HepG2 (cell line): Measurements from ENCODE around the gene PARD3. TPM values are rescaled to one million over a fixed set of nuclear protein-coding genes. Genes with fewer than 3 reads are reported as not detected.

Source experiments
- AHDC1 ChIP-seq: sonication (generic); formaldehyde crosslinking; IDR thresholded peaks from 2 replicates; pipeline ENCODE4 v1.5.1; 2020; ENCODE audit warnings: mild to moderate bottlenecking, missing genetic modification reagents, borderline replicate concordance
- CREB1 ChIP-seq, 2 experiments: fragments of 450-650 bp in 1 of 2; IDR thresholded peaks; 2 replicates each; pipeline ENCODE4 v1.6.1; 2016 to 2017; ENCODE audit warnings: control low read depth in 1 of 2, mild to moderate bottlenecking in 1 of 2, missing compliant biosample characterization in 1 of 2, missing genetic modification characterization in 1 of 2
- LCORL ChIP-seq, 2 experiments: fragments of 450-650 bp in 1 of 2; sonication (generic) in 1 of 2; formaldehyde crosslinking in 1 of 2; IDR thresholded peaks; 2 replicates each; pipeline versions ENCODE4 v1.5.0 to v1.6.1; 2017 to 2020; ENCODE audit warnings: antibody characterized with exemption in 1 of 2, missing genetic modification reagents in 1 of 2
- LRRFIP1 ChIP-seq: sonication (generic); formaldehyde crosslinking; conservative IDR thresholded peaks from 2 replicates; pipeline ENCODE4 v1.4.0; 2020; ENCODE audit warnings: missing genetic modification reagents
- MXD3 ChIP-seq: IDR thresholded peaks from 2 replicates; pipeline ENCODE4 v1.6.1; 2016; ENCODE audit warnings: mild to moderate bottlenecking, missing biosample characterization, missing genetic modification reagents
- RBM22 ChIP-seq: fragments of 200-400 bp; formaldehyde crosslinking; optimal IDR thresholded peaks from 2 replicates; pipeline ENCODE3; 2017; ENCODE audit warnings: mild to moderate bottlenecking, low read length, moderate library complexity
- SIX1 ChIP-seq: sonication (generic); formaldehyde crosslinking; IDR thresholded peaks from 2 replicates; pipeline ENCODE4 v1.4.0; 2020; ENCODE audit warnings: missing genetic modification reagents, borderline replicate concordance
- ZNF225 ChIP-seq: sonication (generic); formaldehyde crosslinking; IDR thresholded peaks from 2 replicates; pipeline ENCODE4 v1.4.0; 2020; ENCODE audit warnings: mild to moderate bottlenecking, missing genetic modification reagents
- polyA plus RNA-seq, 8 experiments: library from polyadenylated mRNA; depleted of rRNA in 3 of 8; stranded (reverse) in 7 of 8; unstranded in 1 of 8; fragments of >200 nt; fragmentation: Illumina TruSeq in 4 of 8; extraction: Trizol in 4 of 8; gene quantifications; 2 replicates each; pipeline versions ENCODE4 v1.2.1 to v1.2.3, GENCODE V29; 2011 to 2016; ENCODE audit warnings: low read depth in 4 of 8, missing spikeins in 1 of 8, mixed read lengths in 1 of 8; ENCODE audit not compliant: insufficient read depth in 1 of 8
- total RNA-seq, 5 experiments: library from RNA; depleted of rRNA; stranded (reverse); fragments of >200 nt; fragmentation: Illumina TruSeq; extraction: Trizol; gene quantifications; 2 replicates each; pipeline ENCODE4 v1.2.3, GENCODE V29; 2016; ENCODE audit warnings: low read depth in 1 of 5
- TF ChIP-seq, protein P1 (sequence below): sonication (generic); formaldehyde crosslinking; conservative IDR thresholded peaks from 2 replicates; pipeline ENCODE4 v1.8.0; 2022; ENCODE audit warnings: missing genetic modification reagents
- TF ChIP-seq, protein P2 (sequence below): sonication (generic); formaldehyde crosslinking; IDR thresholded peaks from 2 replicates; pipeline ENCODE4 v1.8.0; 2022; ENCODE audit warnings: mild to moderate bottlenecking, missing genetic modification reagents, moderate library complexity
- TF ChIP-seq, protein P3 (sequence below): sonication (generic); formaldehyde crosslinking; IDR thresholded peaks from 2 replicates; pipeline ENCODE4 v1.4.0; 2020; ENCODE audit warnings: missing genetic modification reagents

PARD3 gene
- total and polyA plus RNA-seq, 2 of the 13 experiments (the other 11 are each of a cell fraction or from before 2014, with no cell fraction given), result 40.9 to 60.0 TPM

DNA sequence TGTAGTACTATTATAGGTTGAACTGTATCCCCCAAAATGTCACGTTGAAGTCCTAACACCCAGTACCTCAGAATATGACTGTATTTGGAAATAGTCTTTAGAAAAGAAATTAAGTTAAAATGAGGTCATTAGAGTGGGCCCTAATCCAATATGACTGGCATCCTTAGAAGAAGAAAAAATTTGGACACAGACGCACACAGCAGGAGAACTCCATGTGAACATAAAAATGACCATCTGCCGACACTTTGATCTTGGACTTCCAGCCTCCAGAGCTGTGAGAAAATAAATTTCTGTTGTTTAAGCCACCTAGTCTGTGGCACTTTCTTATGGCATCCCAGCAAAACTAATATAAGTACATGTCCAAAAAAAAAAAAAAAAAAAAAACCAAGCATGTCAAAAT, 225.8 kb downstream of the PARD3 start (continued):
- TF ChIP-seq, protein P1, sequence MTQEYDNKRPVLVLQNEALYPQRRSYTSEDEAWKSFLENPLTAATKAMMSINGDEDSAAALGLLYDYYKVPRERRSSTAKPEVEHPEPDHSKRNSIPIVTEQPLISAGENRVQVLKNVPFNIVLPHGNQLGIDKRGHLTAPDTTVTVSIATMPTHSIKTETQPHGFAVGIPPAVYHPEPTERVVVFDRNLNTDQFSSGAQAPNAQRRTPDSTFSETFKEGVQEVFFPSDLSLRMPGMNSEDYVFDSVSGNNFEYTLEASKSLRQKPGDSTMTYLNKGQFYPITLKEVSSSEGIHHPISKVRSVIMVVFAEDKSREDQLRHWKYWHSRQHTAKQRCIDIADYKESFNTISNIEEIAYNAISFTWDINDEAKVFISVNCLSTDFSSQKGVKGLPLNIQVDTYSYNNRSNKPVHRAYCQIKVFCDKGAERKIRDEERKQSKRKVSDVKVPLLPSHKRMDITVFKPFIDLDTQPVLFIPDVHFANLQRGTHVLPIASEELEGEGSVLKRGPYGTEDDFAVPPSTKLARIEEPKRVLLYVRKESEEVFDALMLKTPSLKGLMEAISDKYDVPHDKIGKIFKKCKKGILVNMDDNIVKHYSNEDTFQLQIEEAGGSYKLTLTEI (CRISPR knock-in tag), result no peak
- TF ChIP-seq AHDC1 (CRISPR knock-in tag) (no peak), ZNF225 (CRISPR knock-in tag) (no peak), RBM22 (no peak), CREB1 (IDR thresholded peaks at IDR 0.05) (no peak), CREB1 (CRISPR knock-in tag; IDR thresholded peaks at IDR 0.05) (no peak), LCORL (IDR thresholded peaks at IDR 0.05) (no peak), LCORL (CRISPR knock-in tag; IDR thresholded peaks at IDR 0.05) (no peak), MXD3 (no peak), SIX1 (CRISPR knock-in tag) (no peak), LRRFIP1 (CRISPR knock-in tag) (no peak)
- TF ChIP-seq, protein P2, sequence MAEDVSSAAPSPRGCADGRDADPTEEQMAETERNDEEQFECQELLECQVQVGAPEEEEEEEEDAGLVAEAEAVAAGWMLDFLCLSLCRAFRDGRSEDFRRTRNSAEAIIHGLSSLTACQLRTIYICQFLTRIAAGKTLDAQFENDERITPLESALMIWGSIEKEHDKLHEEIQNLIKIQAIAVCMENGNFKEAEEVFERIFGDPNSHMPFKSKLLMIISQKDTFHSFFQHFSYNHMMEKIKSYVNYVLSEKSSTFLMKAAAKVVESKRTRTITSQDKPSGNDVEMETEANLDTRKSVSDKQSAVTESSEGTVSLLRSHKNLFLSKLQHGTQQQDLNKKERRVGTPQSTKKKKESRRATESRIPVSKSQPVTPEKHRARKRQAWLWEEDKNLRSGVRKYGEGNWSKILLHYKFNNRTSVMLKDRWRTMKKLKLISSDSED (CRISPR knock-in tag), result no peak
- TF ChIP-seq, protein P3, sequence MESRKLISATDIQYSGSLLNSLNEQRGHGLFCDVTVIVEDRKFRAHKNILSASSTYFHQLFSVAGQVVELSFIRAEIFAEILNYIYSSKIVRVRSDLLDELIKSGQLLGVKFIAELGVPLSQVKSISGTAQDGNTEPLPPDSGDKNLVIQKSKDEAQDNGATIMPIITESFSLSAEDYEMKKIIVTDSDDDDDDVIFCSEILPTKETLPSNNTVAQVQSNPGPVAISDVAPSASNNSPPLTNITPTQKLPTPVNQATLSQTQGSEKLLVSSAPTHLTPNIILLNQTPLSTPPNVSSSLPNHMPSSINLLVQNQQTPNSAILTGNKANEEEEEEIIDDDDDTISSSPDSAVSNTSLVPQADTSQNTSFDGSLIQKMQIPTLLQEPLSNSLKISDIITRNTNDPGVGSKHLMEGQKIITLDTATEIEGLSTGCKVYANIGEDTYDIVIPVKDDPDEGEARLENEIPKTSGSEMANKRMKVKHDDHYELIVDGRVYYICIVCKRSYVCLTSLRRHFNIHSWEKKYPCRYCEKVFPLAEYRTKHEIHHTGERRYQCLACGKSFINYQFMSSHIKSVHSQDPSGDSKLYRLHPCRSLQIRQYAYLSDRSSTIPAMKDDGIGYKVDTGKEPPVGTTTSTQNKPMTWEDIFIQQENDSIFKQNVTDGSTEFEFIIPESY, result no peak
